C4-2B (cell line): ENCODE results near the gene KIF25.

Source experiments
- H3K27ac ChIP-seq: fragments of 450-650 bp; 2 replicates; pipeline ENCODE4 v1.5.1; 2017
- CTCF ChIP-seq: fragments of 450-650 bp; conservative IDR thresholded peaks from 2 replicates; pipeline ENCODE4 v1.5.1; 2017; ENCODE audit warnings: mild to moderate bottlenecking
- ZFX ChIP-seq: fragments of 450-650 bp; IDR thresholded peaks from 2 replicates; pipeline ENCODE4 v1.6.1; 2017

The KIF25 gene

GRCh38 chr6:168049706-168050224 is 52.3 kb downstream of the KIF25 start:
- no peak overlapping the region for H3K27ac ChIP-seq
- no peak for TF ChIP-seq CTCF
- TF ChIP-seq ZFX: no peak

DNA sequence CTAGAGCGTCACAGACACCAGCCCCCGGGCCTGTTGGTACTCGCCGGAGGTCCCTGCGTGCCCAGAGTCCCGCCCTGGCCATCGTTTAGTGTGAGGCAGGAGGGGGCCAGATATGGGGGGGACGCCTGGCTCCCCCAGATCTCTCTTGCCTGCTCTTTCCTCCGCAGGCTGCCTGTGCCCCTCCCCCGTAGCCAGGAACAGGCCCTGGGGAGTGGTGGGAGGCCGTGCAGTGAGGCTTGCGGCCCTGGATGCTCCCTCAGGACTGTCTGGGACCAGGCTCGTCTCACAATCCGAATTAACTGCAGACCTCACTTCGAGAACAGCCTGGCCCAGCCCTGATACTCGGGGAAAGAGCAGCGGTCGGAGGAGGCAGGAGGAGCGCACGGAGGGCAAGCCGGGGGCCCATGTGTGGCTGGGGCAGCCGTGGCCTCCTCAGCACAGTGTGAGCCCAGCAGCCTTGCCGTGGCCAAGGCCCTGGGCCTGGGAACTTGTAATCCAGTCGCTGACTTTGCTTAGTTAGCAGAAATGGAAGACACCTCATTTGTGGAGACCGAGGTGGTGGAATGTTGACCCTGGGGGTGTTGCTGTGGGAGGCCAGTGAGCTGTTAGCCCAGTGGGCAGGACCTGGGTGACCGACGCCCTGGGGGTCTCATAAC is 52.9 kb downstream of the KIF25 start:
- no peak overlapping the region for H3K27ac ChIP-seq
- TF ChIP-seq ZFX (no peak), CTCF (no peak)

- H3K27ac ChIP-seq: no peak overlapping the region
- no peak for TF ChIP-seq CTCF
- TF ChIP-seq ZFX: no peak
Observed at GRCh38 chr6:168050881-168051586, 53.6 kb downstream of the KIF25 start.

DNA sequence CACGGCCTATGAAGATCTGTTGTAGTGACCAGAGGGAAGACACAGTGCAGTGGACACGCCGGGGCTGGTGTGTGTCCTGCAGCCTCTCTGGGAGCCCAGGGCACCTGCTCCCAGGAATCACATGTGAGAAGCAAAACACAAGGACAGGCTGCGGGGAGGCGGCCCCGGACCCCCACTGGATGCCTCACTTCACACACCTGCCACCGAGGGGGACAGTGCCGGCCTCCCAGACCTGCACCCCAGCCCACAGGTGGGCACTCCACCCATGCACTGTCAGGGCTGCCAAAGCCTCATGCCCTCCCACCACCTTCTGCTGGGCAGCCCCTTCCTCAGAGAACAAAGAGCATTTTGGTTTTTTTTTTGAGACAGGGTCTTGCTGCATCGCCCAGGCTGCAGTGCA is 54.2 kb downstream of the KIF25 start:
- no peak for TF ChIP-seq CTCF
- no peak for TF ChIP-seq ZFX

DNA sequence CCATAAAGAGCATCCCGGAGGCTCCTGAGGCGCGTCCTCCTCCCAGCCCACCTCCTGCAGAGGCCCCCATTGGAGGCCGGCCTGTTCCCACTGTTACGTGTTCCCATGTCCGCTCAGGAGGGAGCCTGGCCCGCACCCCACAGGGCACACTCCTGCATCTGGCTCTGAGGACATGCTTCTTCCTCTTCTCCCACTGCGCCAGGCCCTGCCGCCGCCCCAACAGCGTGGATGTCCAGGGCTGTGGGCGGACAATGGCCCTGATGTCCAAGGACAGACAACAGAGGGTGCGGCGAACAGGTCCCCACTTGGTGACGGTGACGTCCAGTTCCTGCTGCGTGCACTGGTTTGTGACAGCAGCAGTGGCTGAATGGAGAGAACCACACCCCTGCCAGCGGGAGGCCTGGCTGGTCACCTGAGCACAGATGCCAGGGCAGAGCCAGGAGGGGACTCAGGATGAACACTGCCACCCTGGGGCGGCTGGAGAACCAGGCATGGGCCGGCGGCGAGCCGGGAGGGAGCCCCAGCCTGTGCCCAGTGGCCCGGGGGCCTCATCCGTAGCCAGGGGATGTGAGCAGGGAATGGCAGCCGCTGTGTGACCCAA is 54.9 kb downstream of the KIF25 start:
- TF ChIP-seq CTCF: no peak; the same call in 1 of the 2 replicates
- no peak for TF ChIP-seq ZFX

More for the DNA sequence above, 54.2 kb downstream of the KIF25 start:
- no peak overlapping the region for H3K27ac ChIP-seq

GRCh38 chr6:168053086-168053956 is 55.9 kb downstream of the KIF25 start:
- TF ChIP-seq CTCF: no peak
- TF ChIP-seq ZFX: no peak
- no peak overlapping the region for H3K27ac ChIP-seq

More for the DNA sequence above, 54.9 kb downstream of the KIF25 start:
- no peak overlapping the region for H3K27ac ChIP-seq
